K562 (cell line): ENCODE results near the gene PRKRIP1. TPM values are rescaled to one million over a fixed set of nuclear protein-coding genes. Genes with fewer than 3 reads are reported as not detected.

Experiments
- ATAC-seq: fragments of 200-7000 bp; cut with Tn5 transposase; 3 replicates; pipeline ENCODE4 v1.9.1; 2020; ENCODE audit warnings: moderate library complexity
- BruUV-seq: library from RNA; stranded (reverse); fragments of 400-500 nt; replicated peaks from 2 replicates; lab custom pipeline; 2021; lab: Mats Ljungman, UMichigan
- CTCF ChIA-PET: fragments of 300-600 bp; formaldehyde crosslinking; extraction: SDS; loops from one replicate; lab custom pipeline; 2021; ENCODE audit warnings: low intra/inter-chr PET ratio; lab: Yijun Ruan, JAX
- POLR2A ChIA-PET: fragments of 300-600, 350-650 bp; sonication (Branson Sonifier 250); formaldehyde crosslinking; extraction: SDS; loops from one replicate; lab custom pipeline; 2021; ENCODE audit warnings: antibody characterized with exemption, inconsistent platforms; lab: Yijun Ruan, JAX
- DNase-seq, 4 experiments: peaks; one replicate each; pipeline versions ENCODE4 v3.0.0 to v3.0.0-alpha.2; 2011 to 2018; ENCODE audit warnings: low spot score in 3 of 4, mixed read lengths in 3 of 4; ENCODE audit errors: extremely low read depth in 1 of 4
- FAIRE-seq: peaks from 2 replicates; lab custom pipeline; 2011; peaks lifted over from hg19 to GRCh38; lab: Jason Lieb, UNC
- H2AFZ ChIP-seq: 2 replicates; pipeline ENCODE4 v1.6.0; 2011; ENCODE audit warnings: low read depth, low read length, control low read depth, inconsistent platforms
- H3K27ac ChIP-seq: fragments of 200-600 bp; 3 replicates; pipeline ENCODE4 v1.8.0; 2011; ENCODE audit warnings: low read depth, mild to moderate bottlenecking, control low read depth, inconsistent platforms, low read length, moderate library complexity, mixed read lengths; ENCODE audit errors: extremely low read depth
- H3K27me3 ChIP-seq, 2 experiments: fragments of 300-600 bp in 1 of 2; 2 replicates in 1 of 2; 3 replicates in 1 of 2; pipeline versions ENCODE4 v1.6.0 to v1.8.0; 2011; ENCODE audit warnings: inconsistent platforms in 2 of 2, low read length in 2 of 2, mild to moderate bottlenecking in 1 of 2, mixed read lengths in 1 of 2, moderate library complexity in 1 of 2; ENCODE audit not compliant: control insufficient read depth in 2 of 2, insufficient read depth in 2 of 2
- H3K36me3 ChIP-seq: fragments of 300-600 bp; 3 replicates; pipeline ENCODE4 v1.8.0; 2011; ENCODE audit warnings: mild to moderate bottlenecking, low read length, inconsistent platforms; ENCODE audit not compliant: control insufficient read depth, insufficient read depth
- H3K4me1 ChIP-seq, 2 experiments: fragments of 200-600 bp in 1 of 2; replicated peaks in 1 of 2; 2 replicates in 1 of 2; 3 replicates in 1 of 2; pipeline versions ENCODE4 v1.5.1 to v1.8.0; 2011; ENCODE audit warnings: inconsistent platforms in 2 of 2, low read length in 2 of 2, mild to moderate bottlenecking in 1 of 2, mixed read lengths in 1 of 2, moderate library complexity in 1 of 2; ENCODE audit not compliant: control insufficient read depth in 2 of 2, insufficient read depth in 2 of 2
- H3K4me2 ChIP-seq: 2 replicates; pipeline ENCODE4 v1.6.1; 2011; ENCODE audit warnings: low read length, control low read depth, inconsistent platforms, mixed read lengths; ENCODE audit not compliant: insufficient read depth
- H3K4me3 ChIP-seq: fragments of 200-600 bp; sonication (generic), shearing (Covaris generic); 2 replicates; pipeline ENCODE4 v1.5.1; 2016; ENCODE audit warnings: control low read depth, inconsistent platforms
- H3K79me2 ChIP-seq: fragments of 200-600 bp; 3 replicates; pipeline ENCODE4 v1.8.0; 2011; ENCODE audit warnings: low read length, inconsistent platforms; ENCODE audit not compliant: control insufficient read depth, insufficient read depth
- H3K9ac ChIP-seq, 2 experiments: 2 replicates each; pipeline versions ENCODE4 v1.6.0 to v1.6.1; 2011; ENCODE audit warnings: low read depth in 2 of 2, low read length in 2 of 2, control low read depth in 1 of 2, inconsistent platforms in 1 of 2, mild to moderate bottlenecking in 1 of 2, mixed read lengths in 1 of 2; ENCODE audit not compliant: insufficient read depth in 1 of 2
- H3K9me1 ChIP-seq: one replicate; pipeline ENCODE4 v1.6.0; 2011; ENCODE audit warnings: inconsistent platforms, mild to moderate bottlenecking, low read length, moderate library complexity; ENCODE audit not compliant: control insufficient read depth, insufficient read depth
- H3K9me3 ChIP-seq: replicated peaks from 2 replicates; pipeline ENCODE4 v1.5.1; 2011; ENCODE audit warnings: low read depth, low read length, inconsistent platforms; ENCODE audit not compliant: control insufficient read depth, insufficient read depth
- H4K20me1 ChIP-seq: replicated peaks from 2 replicates; pipeline ENCODE4 v1.6.1; 2011; ENCODE audit warnings: low read length, inconsistent platforms, mixed read lengths; ENCODE audit not compliant: control insufficient read depth, insufficient read depth
- C11orf30 ChIP-seq: fragments of 450-650 bp; IDR thresholded peaks from 2 replicates; pipeline ENCODE4 v1.6.1; 2016; ENCODE audit warnings: low read depth, mild to moderate bottlenecking
- MAFF ChIP-seq: IDR thresholded peaks from 2 replicates; pipeline ENCODE4 v1.6.1; 2012; ENCODE audit warnings: low read length, improper control_type of control experiment
- NKRF ChIP-seq: fragments of 450-650 bp; IDR thresholded peaks from 2 replicates; pipeline ENCODE4 v1.6.1; 2016; ENCODE audit warnings: borderline replicate concordance
- POLR3G ChIP-seq: IDR thresholded peaks from 2 replicates; pipeline ENCODE4 v1.6.1; 2011; ENCODE audit not compliant: insufficient read length, insufficient replicate concordance; ENCODE audit errors: extremely low read depth
- POU5F1 ChIP-seq: fragments of 150-350 bp; IDR thresholded peaks from 2 replicates; pipeline ENCODE4 v1.6.1; 2014; ENCODE audit warnings: borderline replicate concordance, low read length, low read depth, mild to moderate bottlenecking; ENCODE audit not compliant: partially characterized antibody
- SIN3B ChIP-seq: fragments of 450-650 bp; IDR thresholded peaks from 2 replicates; pipeline ENCODE4 v1.6.1; 2017; ENCODE audit warnings: low read depth, mild to moderate bottlenecking, moderate library complexity
- SMARCA5 ChIP-seq: fragments of 450-650 bp; IDR thresholded peaks from 2 replicates; pipeline ENCODE4 v1.6.1; 2016
- ZNF174 ChIP-seq: fragments of 250-450 bp; sonication (Bioruptor Pico); IDR thresholded peaks from 2 replicates; pipeline ENCODE4 v1.4.0; 2020; ENCODE audit warnings: mild to moderate bottlenecking
- ZNF316 ChIP-seq: fragments of 450-650 bp; IDR thresholded peaks from 2 replicates; pipeline ENCODE4 v1.6.1; 2016
- ZNF384 ChIP-seq: IDR thresholded peaks from 2 replicates; pipeline ENCODE4 v1.6.1; 2012; ENCODE audit warnings: low read depth, low read length, improper control_type of control experiment
- WGBS: fragments of 100-300 bp; shearing (Covaris generic); methylation state at CpG from one replicate; pipeline ENCODE4 v1.1.6; 2016; ENCODE audit warnings: low coverage, mixed read lengths; ENCODE audit not compliant: insufficient coverage; ENCODE audit errors: missing lambda C conversion rate; 5-methylcytosine and 5-hydroxymethylcytosine counted together
- in situ Hi-C: fragments of 300-500 bp; cut with MboI; formaldehyde crosslinking; loops from 4 replicates; pipeline ENCODE4 v1.15.0; 2018; ENCODE audit warnings: inconsistent platforms, mixed read lengths
- intact Hi-C: fragments of 100-400 bp; cut with micrococcal nuclease; formaldehyde crosslinking; loops from 2 replicates; pipeline ENCODE4 v1.14.2; 2022
- polyA plus RNA-seq, 8 experiments: library from polyadenylated mRNA; depleted of rRNA in 4 of 8; stranded (reverse) in 5 of 8; unstranded in 3 of 8; fragments of >200 nt; fragmentation: Nextera tagmentation in 2 of 8; fragmentation: Illumina TruSeq in 1 of 8; extraction: Ambion mirVana in 2 of 8; extraction: Trizol in 1 of 8; gene quantifications; 2 replicates each; pipeline versions ENCODE4 v1.2.1 to v1.2.3, GENCODE V29; 2011 to 2014; ENCODE audit warnings: inconsistent platforms in 1 of 8, missing spikeins in 1 of 8
- total RNA-seq, 7 experiments: library from RNA; depleted of rRNA in 6 of 7; stranded (reverse); fragments of >200 nt in 6 of 7; fragmentation: Illumina TruSeq in 2 of 7; extraction: Trizol in 2 of 7; gene quantifications; 2 replicates each; pipeline versions ENCODE4 v1.2.1 to v1.2.3, GENCODE V29; 2011 to 2021; ENCODE audit warnings: low replicate concordance in 1 of 7

The PRKRIP1 gene
- total and polyA plus RNA-seq, 9 of the 15 experiments (the other 6 are each of a cell fraction or from before 2014, with no cell fraction given) = 14.9 to 52.1 (median 19.8) TPM

GRCh38 chr7:102418592-102418991, 22.4 kb downstream of the PRKRIP1 start (continued):
- TF ChIP-seq NKRF (no peak), MAFF (peak; percentile 76), SIN3B (no peak), ZNF316 (peak; percentile 87), C11orf30 (peak; percentile 75), POLR3G (no peak), POU5F1 (no peak), SMARCA5 (no peak)

GRCh38 chr7:102421706-102422240, 25.6 kb downstream of the PRKRIP1 start:
- intact Hi-C loops = no loop called here
- ATAC-seq = no peak

More at GRCh38 chr7:102421706-102422240, 25.6 kb downstream of the PRKRIP1 start:
- DNase-seq (no peak), FAIRE-seq (no peak)
- Histone ChIP-seq H3K27me3 (no peaks in the 10 kb centered on the region), H3K9me1 (no peaks in the 10 kb centered on the region), H3K9me3 (no peaks in the 10 kb centered on the region), H3K4me3 (no peak overlapping the region), H3K36me3 (peaks cover 78% of the 10 kb centered on the region), H2AFZ (no peak overlapping the region), H3K27ac (peak overlapping the region; percentile 77), H3K79me2 (peaks cover 4% of the 10 kb centered on the region; the same call in 1 of the 3 replicates), H3K4me2 (peak overlapping the region; percentile 28; the same call in 1 of the 2 replicates), H3K4me1 (peaks cover 31 to 40% of the 10 kb centered on the region in 2 experiments), H4K20me1 (no peaks in the 10 kb centered on the region), H3K9ac (no peak overlapping the region)
- 0 out of 2 replicates have a peak, but pooled peaks have one; percentile 17 for TF ChIP-seq ZNF384
- TF ChIP-seq ZNF174 (CRISPR knock-in tag) = no peak
- 74% methylated on average over 10 of the region's 10 CpGs for WGBS
- ChIA-PET POLR2A (interaction anchor here (0.9 to 1.2 kb wide), 3 partner anchors 10 to 27 kb away, joined by 3 to 4 read pairs (median 3); no protein-coding TSS in a partner anchor), CTCF (no interaction called here)
- no TSS peak for BruUV-seq
- in situ Hi-C loops = no loop called here
